Muscle of leg (tissue), 11 donors: ENCODE data around the gene CDKN2B-AS1. TPM values are rescaled to one million over a fixed set of nuclear protein-coding genes. Genes with fewer than 3 reads are reported as not detected.
A peak's percentile ranks its signal among the peaks of the same experiment; 100 is the strongest.

Experiments used
- DNase-seq: peaks from one replicate; pipeline ENCODE4 v3.0.0; 2013
- H3K27ac ChIP-seq: one replicate; pipeline ENCODE4 v1.5.1; 2013; ENCODE audit warnings: mild to moderate bottlenecking, low read length, control low read depth
- H3K27me3 ChIP-seq: one replicate; pipeline ENCODE4 v1.6.1; 2013; ENCODE audit warnings: low read length; ENCODE audit not compliant: control insufficient read depth, insufficient read depth
- H3K36me3 ChIP-seq: one replicate; pipeline ENCODE4 v1.6.1; 2013; ENCODE audit warnings: low read length; ENCODE audit not compliant: control insufficient read depth, insufficient read depth
- H3K4me1 ChIP-seq: one replicate; pipeline ENCODE4 v1.6.1; 2013; ENCODE audit warnings: low read length; ENCODE audit not compliant: control insufficient read depth, insufficient read depth
- H3K4me3 ChIP-seq: one replicate; pipeline ENCODE4 v1.5.1; 2013; ENCODE audit warnings: low read length, control low read depth
- H3K9me3 ChIP-seq: replicated peaks from 2 replicates; pipeline ENCODE4 v1.6.1; 2013; ENCODE audit warnings: low read depth, low read length; ENCODE audit not compliant: control insufficient read depth
- WGBS: methylation state at CpG from one replicate; pipeline ENCODE4 v1.1.5; 2013; ENCODE audit warnings: missing lambda C conversion rate; ENCODE audit not compliant: insufficient coverage; 5-methylcytosine and 5-hydroxymethylcytosine counted together
- polyA plus RNA-seq, 8 donors: library from polyadenylated mRNA; unstranded; fragments of 120-200 nt; gene quantifications; one replicate each; pipeline versions ENCODE4 v1.2.1 to v1.2.3, GENCODE V29; 2013; ENCODE audit warnings: inconsistent platforms in 1 of 8, low replicate concordance in 1 of 8; ENCODE audit not compliant: insufficient read length in 8 of 8, insufficient read depth in 1 of 8
- total RNA-seq: library from RNA; stranded (reverse); fragments of 120-200 nt; gene quantifications from one replicate; pipeline ENCODE4 v1.2.4, GENCODE V29; 2013

The CDKN2B-AS1 gene
- total and polyA plus RNA-seq, 9 donors = 0.11 to 0.29 (median 0.15) TPM; not detected in 3

DNA sequence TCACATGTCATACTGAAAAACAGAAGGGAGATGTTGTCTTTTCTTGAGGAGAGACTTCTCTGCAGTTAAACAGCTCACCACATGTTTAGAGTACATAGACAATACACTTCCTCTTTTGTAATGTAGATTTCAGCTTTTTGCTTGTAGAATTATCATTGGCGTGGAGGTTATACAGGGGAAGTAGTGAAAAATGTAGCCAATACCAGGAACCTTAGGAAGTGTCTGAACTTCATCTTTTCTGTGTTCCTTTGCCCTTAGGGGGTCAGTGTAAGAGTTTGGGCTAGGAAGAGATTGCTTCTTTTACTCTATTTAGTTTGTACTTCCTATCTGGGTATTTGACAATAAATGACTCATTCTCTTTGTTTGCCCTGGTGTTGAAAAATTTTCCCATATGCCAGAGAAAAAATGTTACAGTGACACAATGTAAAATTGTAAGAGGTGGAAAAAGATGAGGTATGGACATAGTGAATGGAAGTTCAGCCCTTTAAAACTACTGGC is 35.6 kb downstream of the CDKN2B-AS1 start:
- Histone ChIP-seq H3K27me3 (no peaks in the 10 kb centered on the region), H3K4me3 (no peak overlapping the region), H3K36me3 (no peaks in the 10 kb centered on the region), H3K4me1 (no peaks in the 10 kb centered on the region), H3K9me3 (no peaks in the 10 kb centered on the region), H3K27ac (no peak overlapping the region)
- peak; percentile 25 for DNase-seq
- no CpG with 5 or more reads among the region's 1 CpG for WGBS

DNA sequence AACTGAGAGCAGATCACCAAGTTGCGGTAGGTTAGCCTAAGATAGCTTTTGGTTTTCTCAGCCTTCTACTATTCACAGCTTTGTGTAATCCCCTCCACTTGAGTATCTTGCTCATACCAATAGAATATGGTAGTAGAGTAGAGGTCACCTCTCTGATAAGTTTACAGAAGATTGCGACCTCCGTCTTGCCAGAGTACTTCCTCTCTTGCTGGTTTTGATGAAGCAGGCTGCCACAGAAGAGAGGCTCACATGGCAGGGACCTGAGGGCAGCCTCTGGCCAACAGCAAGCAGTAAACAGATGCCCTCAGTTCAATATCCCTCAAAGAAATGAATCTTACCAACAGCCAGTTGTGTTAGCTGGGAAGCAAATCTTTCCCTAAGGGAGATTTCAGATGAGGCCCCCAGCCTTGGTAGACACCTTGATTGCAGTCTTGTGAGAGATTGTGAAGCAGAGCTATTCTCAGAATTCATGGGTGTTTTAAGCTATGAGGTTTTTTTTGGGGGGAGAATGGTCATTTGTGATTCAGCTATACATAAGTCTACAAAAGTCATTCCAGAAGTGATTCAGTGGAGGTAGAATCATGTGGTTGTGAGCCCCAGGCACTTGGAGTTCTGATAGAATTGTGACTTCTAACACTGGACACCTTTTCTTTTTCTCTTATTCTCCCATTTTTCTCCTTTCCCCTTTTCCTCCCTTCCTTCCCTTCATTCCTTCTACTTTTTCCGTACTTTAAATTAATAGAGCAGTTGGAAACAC is 37.2 kb downstream of the CDKN2B-AS1 start:
- H3K4me3 ChIP-seq = no peak overlapping the region
- no peak overlapping the region for H3K27ac ChIP-seq
- no peaks in the 10 kb centered on the region for H3K36me3 ChIP-seq
- no peaks in the 10 kb centered on the region for H3K27me3 ChIP-seq
- WGBS = 75% methylated on average over 2 of the region's 4 CpGs
- H3K4me1 ChIP-seq = no peaks in the 10 kb centered on the region
- no peaks in the 10 kb centered on the region for H3K9me3 ChIP-seq
- no peak for DNase-seq

DNA sequence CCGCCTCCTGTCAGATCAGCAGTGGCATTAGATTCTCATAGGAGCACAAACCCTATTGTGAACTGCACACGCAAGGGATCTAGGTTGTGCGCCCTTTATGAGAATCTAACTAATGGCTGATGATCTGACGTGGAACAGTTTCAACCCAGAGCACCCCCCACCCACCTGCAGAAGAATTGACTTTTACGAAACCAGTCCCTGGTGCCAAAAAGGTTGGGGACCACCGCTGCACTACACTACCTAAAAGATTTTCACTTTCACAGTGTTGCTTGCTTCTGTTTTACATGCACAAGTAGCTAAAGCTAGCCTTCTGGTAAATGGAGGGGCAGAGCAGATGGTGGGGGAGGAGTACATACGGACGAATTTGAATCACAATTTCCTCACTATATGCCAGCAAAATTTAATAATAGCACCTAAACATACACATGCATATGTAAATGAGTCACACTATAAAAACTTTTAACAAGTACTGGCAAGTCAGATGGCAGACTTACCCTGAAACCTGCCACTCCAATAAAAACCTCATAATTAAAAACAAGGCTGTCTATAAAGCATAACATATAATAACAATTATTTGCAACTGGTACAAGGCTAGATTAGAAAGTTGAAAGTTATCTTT is 38.5 kb downstream of the CDKN2B-AS1 start:
- DNase-seq = no peak
- Histone ChIP-seq H3K4me3 (no peak overlapping the region), H3K9me3 (no peaks in the 10 kb centered on the region), H3K36me3 (no peaks in the 10 kb centered on the region), H3K4me1 (no peaks in the 10 kb centered on the region), H3K27ac (no peak overlapping the region), H3K27me3 (no peaks in the 10 kb centered on the region)
- 57% methylated on average over 1 of the region's 8 CpGs for WGBS

DNA sequence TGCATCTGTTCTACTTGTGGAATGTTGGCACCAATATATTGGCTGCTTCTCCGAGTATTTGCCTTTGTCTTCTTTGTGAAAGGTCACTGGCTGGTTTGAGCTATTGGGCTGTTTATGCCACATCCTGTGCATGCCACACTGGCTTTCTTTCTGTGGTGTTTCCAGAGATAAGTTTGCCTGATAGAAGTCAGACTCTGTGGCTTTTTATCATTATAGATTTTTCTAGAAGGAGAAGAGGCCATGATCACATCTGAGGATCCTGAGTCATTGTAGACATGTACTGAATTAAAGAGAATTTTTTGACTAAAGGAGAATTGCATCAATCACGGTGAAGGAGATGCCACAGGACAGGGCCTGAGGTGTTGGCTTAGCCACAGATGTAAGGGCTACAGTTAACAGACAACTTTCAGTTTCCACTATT is 41.0 kb downstream of the CDKN2B-AS1 start:
- Histone ChIP-seq H3K9me3 (no peaks in the 10 kb centered on the region), H3K27me3 (no peaks in the 10 kb centered on the region), H3K27ac (no peak overlapping the region), H3K4me3 (no peak overlapping the region), H3K36me3 (no peaks in the 10 kb centered on the region), H3K4me1 (no peaks in the 10 kb centered on the region)
- DNase-seq = no peak
- 63% methylated on average over 1 of the region's 2 CpGs for WGBS

DNA sequence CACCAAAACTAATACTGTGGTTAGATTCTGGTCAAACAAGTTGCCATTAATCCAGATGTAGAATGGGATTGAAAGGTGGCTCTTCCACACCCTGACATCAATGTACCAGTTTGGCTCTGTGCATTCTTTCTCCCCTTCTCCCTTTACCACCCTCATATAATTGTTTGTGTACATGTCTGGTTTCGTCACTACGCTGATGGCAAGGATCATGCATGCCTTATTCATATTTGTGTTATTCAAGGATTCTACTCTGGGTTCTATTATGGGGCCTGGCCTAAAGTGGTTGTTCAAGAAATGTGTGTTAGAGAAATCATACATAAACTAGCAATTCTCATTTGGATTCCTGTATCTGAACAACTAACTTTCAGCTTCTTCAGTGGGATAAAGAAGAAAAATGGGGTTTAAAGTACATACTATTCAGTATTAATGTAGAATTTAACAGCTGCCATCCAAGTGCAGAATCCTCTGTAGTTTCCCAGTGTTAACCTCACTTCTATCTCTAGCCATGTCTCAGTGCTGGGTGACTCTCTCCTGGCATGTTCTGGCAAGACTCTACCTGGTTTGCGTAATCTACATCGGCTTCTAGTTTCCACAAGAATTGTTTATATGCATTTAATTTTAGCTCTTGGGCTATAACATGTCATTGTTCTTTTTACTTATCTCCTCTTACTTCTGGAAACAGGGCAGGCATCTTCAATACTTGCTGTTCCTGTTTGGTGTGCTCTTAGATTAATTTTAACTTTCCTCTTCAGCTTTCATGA is 42.5 kb downstream of the CDKN2B-AS1 start:
- H3K36me3 ChIP-seq = no peaks in the 10 kb centered on the region
- no peak overlapping the region for H3K4me3 ChIP-seq
- no peaks in the 10 kb centered on the region for H3K9me3 ChIP-seq
- no peaks in the 10 kb centered on the region for H3K27me3 ChIP-seq
- no peak for DNase-seq
- H3K4me1 ChIP-seq = no peaks in the 10 kb centered on the region
- no CpG with 5 or more reads among the region's 4 CpGs for WGBS
- H3K27ac ChIP-seq = no peak overlapping the region

DNA sequence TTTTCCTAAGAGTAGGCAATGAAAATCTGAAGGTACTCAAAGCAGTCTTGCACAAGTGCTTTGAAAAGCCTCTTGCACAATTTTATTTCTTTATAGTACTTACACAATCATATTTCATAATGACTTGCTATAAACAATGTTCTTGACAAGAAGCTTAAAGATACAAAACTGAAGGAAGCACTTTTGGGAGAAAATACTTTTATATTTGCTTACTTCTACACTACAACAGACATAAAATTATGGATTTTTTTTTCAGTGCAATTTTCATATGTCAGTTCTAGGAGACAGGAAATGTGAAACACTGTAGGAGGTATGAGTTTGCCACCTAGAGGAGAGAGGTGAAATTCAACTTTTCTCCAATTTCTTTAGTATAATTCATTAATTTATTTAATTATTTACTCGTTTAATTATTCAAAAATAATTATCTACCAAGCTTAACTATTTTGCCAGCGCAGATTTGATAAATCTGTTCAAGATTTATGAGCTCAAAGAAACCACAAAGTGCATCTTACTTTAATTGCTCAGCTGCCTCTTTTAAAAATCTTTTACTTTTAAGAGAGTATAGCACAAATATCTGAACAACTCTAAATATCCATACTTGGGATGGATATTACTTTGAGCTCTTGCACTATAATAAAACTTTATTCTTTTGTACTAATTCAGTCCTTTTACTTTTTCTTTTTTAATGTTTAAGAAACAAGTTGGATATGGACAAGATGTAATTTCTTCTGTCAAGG is 43.5 kb downstream of the CDKN2B-AS1 start:
- Histone ChIP-seq H3K27me3 (no peaks in the 10 kb centered on the region), H3K27ac (no peak overlapping the region), H3K4me1 (no peaks in the 10 kb centered on the region), H3K36me3 (no peaks in the 10 kb centered on the region), H3K9me3 (no peaks in the 10 kb centered on the region), H3K4me3 (no peak overlapping the region)
- no peak for DNase-seq
- WGBS = no CpG with 5 or more reads among the region's 2 CpGs

DNA sequence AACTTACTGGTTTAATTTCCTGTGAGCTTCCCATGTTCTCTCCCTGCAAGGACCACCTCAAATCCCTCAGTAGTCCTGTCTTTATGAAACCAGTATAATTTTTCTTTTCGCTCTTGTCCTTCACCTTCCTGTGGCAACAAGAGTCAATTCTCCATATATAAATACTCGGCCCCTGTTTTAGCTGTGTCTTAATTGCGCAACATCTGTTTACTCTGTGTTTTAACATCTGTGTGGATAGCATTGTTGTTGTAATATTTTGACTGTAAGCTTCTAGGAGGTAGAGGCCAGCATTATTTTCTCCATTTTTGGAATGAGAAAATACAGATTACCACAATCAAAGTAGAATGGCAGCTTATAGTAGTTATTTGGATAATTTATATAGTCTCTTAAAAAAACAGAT is 44.7 kb downstream of the CDKN2B-AS1 start:
- 100% methylated on average over 1 of the region's 3 CpGs for WGBS
- H3K9me3 ChIP-seq = no peaks in the 10 kb centered on the region
- H3K27me3 ChIP-seq = no peaks in the 10 kb centered on the region
- no peaks in the 10 kb centered on the region for H3K36me3 ChIP-seq
- H3K4me1 ChIP-seq = no peaks in the 10 kb centered on the region
- no peak overlapping the region for H3K4me3 ChIP-seq
- H3K27ac ChIP-seq = no peak overlapping the region
- no peak for DNase-seq

DNA sequence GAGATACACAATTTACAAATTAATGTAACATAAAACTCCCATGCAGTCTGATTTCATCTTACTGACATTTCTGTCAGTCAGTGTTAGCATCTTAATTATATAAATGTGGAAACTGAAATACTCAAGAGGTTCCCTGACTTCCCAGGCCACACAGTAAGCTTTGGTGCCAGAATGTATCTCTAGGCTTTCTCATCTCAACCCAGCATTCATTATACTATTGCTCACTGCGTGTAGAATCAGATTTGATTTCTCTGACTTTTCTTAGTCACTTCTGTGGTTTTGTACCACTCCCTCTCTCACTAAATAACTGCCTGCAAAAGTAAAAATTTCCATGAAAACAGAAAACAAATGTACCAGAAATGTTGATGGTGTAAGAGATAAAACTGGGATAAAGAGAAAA is 46.2 kb downstream of the CDKN2B-AS1 start:
- Histone ChIP-seq H3K9me3 (no peaks in the 10 kb centered on the region), H3K36me3 (no peaks in the 10 kb centered on the region), H3K27me3 (no peaks in the 10 kb centered on the region), H3K27ac (no peak overlapping the region), H3K4me3 (no peak overlapping the region), H3K4me1 (no peaks in the 10 kb centered on the region)
- WGBS = no CpG with 5 or more reads among the region's 1 CpG
- no peak for DNase-seq

DNA sequence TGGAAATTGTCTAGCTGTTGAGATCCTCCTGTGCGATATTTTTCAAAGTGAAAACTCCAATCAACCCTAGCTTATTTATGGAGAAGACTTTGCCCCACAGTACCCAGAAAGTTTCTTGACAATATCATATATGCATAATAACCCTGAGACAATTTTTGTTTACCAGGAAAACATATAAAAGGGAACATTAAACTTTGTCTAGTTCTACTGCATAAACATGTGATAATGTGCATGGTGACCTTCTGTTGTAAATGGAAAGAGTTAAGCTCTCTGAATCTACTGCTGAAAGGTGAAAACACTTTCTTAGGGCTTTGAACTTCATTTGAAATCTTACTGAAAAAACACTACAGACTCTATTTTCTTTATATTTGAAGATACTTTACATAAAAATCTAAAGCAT is 46.8 kb downstream of the CDKN2B-AS1 start:
- H3K9me3 ChIP-seq = no peaks in the 10 kb centered on the region
- H3K27ac ChIP-seq = no peak overlapping the region
- no peaks in the 10 kb centered on the region for H3K27me3 ChIP-seq

More for the DNA sequence above, 46.8 kb downstream of the CDKN2B-AS1 start:
- Histone ChIP-seq H3K36me3 (no peaks in the 10 kb centered on the region), H3K4me3 (no peak overlapping the region), H3K4me1 (no peaks in the 10 kb centered on the region)
- no peak for DNase-seq
- no CpG with 5 or more reads among the region's 1 CpG for WGBS
